ENCODE measurements around the gene VSTM2B. TPM values are rescaled to one million over a fixed set of nuclear protein-coding genes. Genes with fewer than 3 reads are reported as not detected.

VSTM2B gene
- total and polyA plus RNA-seq, 2 of the 4 experiments (the other 2 are of a cell fraction), result not detected

- Histone ChIP-seq H3K23ac (ENCODE audit: low read depth, low read length) (no peak overlapping the region), H4K20me1 (ENCODE audit: insufficient read depth, low read length) (no peaks in the 10 kb centered on the region), H3K27me3 (ENCODE audit: control insufficient read depth, insufficient read depth, low read length) (peaks cover 17% of the 10 kb centered on the region), H3K9me1 (ENCODE audit: insufficient read depth, low read length) (no peaks in the 10 kb centered on the region), H3K9me3 (ENCODE audit: control insufficient read depth, insufficient read depth, low read length) (no peaks in the 10 kb centered on the region), H4K8ac (ENCODE audit: low read depth in 2 of 2, low read length in 2 of 2) (no peak overlapping the region), H4K91ac (ENCODE audit: insufficient read depth, low read depth, low read length) (no peak overlapping the region), H4K5ac (ENCODE audit: low read depth, low read length) (no peak overlapping the region), H3K9ac (ENCODE audit: low read depth, low read length) (no peak overlapping the region), H2BK15ac (ENCODE audit: low read depth, low read length) (no peak overlapping the region), H2BK5ac (ENCODE audit: low read depth, low read length, poor library complexity, severe bottlenecking) (no peak overlapping the region), H3K4me3 (ENCODE audit: insufficient read depth, low read depth, low read length) (no peak overlapping the region), H3K4me1 (ENCODE audit: control insufficient read depth, insufficient read depth, low read length) (no peaks in the 10 kb centered on the region), H2BK20ac (ENCODE audit: low read depth, low read length) (no peak overlapping the region), H3K4ac (ENCODE audit: low read depth, low read length) (no peak overlapping the region), H3K79me1 (ENCODE audit: low read depth in 1 of 2, low read length in 2 of 2) (no peaks in the 10 kb centered on the region), H3K14ac (replicated peaks; ENCODE audit: low read depth, low read length) (no peak overlapping the region), H2BK120ac (ENCODE audit: low read depth, low read length) (no peak overlapping the region), H2AK9ac (replicated peaks; ENCODE audit: low read depth, low read length, poor library complexity) (no peak overlapping the region), H3K4me2 (ENCODE audit: low read depth, low read length) (no peak overlapping the region), H3K27ac (ENCODE audit: insufficient read depth, low read length) (no peak overlapping the region), H2AK5ac (ENCODE audit: low read depth, low read length) (no peak overlapping the region), H3K36me3 (ENCODE audit: control insufficient read depth, insufficient read depth, low read length) (no peaks in the 10 kb centered on the region), H3K18ac (ENCODE audit: low read depth, low read length) (no peak overlapping the region), H3K56ac (ENCODE audit: extremely low read depth, insufficient read depth, low read length) (no peak overlapping the region), H2AFZ (replicated peaks; ENCODE audit: low read length, poor library complexity) (no peak overlapping the region)
- BruUV-seq (replicated peaks), result no TSS peak
- in situ Hi-C loops (cut with MboI; ENCODE audit: low sequenced_read_pairs) (no loop called here), intact Hi-C loops (cut with micrococcal nuclease) (no loop called here), dilution Hi-C loops (cut with HindIII; ENCODE audit: low sequenced_read_pairs, unreplicated experiment) (no loop called here)
- DNase-seq (no peak), ATAC-seq (ENCODE audit: low read depth) (no peak)
- POLR2A ChIA-PET (ENCODE audit: unreplicated experiment), result no interaction called here
- CTCF ChIA-PET, result interaction anchor here (0.6 kb wide), 1 partner anchor 12 kb away, joined by 3 read pairs; no protein-coding TSS in a partner anchor
- TF ChIP-seq SMC3 (IDR thresholded peaks at IDR 0.05; ENCODE audit: low read depth, low read length) (no peak), CHD1 (IDR thresholded peaks at IDR 0.05; ENCODE audit: low read depth, low read length) (no peak), MAFK (IDR thresholded peaks at IDR 0.05; ENCODE audit: low read depth, low read length) (no peak), RFX5 (IDR thresholded peaks at IDR 0.05; ENCODE audit: low read depth, low read length) (no peak), POLR2A (IDR thresholded peaks at IDR 0.05; ENCODE audit: low read depth, low read length) (no peak), MAZ (IDR thresholded peaks at IDR 0.05; ENCODE audit: borderline replicate concordance, low read depth, low read length) (no peak), MXI1 (IDR thresholded peaks at IDR 0.05; ENCODE audit: borderline replicate concordance, low read depth, low read length) (no peak), FOS (IDR thresholded peaks at IDR 0.05; ENCODE audit: low read depth, low read length) (no peak), CEBPB (IDR thresholded peaks at IDR 0.05; ENCODE audit: low read depth, low read length) (no peak), CTCF (conservative IDR thresholded peaks at IDR 0.05; ENCODE audit: low read depth, low read length) (no peak), NFE2L2 (IDR thresholded peaks at IDR 0.05; ENCODE audit: low read depth, low read length) (no peak)
- TF ChIP-seq, protein P1, sequence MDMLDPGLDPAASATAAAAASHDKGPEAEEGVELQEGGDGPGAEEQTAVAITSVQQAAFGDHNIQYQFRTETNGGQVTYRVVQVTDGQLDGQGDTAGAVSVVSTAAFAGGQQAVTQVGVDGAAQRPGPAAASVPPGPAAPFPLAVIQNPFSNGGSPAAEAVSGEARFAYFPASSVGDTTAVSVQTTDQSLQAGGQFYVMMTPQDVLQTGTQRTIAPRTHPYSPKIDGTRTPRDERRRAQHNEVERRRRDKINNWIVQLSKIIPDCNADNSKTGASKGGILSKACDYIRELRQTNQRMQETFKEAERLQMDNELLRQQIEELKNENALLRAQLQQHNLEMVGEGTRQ (IDR thresholded peaks at IDR 0.05; ENCODE audit: low read depth, low read length), result no peak
- TF ChIP-seq, protein P2, sequence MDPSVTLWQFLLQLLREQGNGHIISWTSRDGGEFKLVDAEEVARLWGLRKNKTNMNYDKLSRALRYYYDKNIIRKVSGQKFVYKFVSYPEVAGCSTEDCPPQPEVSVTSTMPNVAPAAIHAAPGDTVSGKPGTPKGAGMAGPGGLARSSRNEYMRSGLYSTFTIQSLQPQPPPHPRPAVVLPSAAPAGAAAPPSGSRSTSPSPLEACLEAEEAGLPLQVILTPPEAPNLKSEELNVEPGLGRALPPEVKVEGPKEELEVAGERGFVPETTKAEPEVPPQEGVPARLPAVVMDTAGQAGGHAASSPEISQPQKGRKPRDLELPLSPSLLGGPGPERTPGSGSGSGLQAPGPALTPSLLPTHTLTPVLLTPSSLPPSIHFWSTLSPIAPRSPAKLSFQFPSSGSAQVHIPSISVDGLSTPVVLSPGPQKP (IDR thresholded peaks at IDR 0.05; ENCODE audit: borderline replicate concordance, low read depth, low read length), result no peak
- no CpG with 5 or more reads among the region's 3 CpGs for WGBS, 2 experiments (ENCODE audit: extremely low coverage in 2 of 2, insufficient read length in 1 of 2)
Observed at GRCh38 chr19:29598496-29598895, 72.7 kb downstream of the VSTM2B start.

Data from IMR-90 (cell line).